Heart right ventricle (tissue), 16 donors: ENCODE measurements around the gene LENG9. TPM values are rescaled to one million over a fixed set of nuclear protein-coding genes. Genes with fewer than 3 reads are reported as not detected.
A peak's percentile ranks its signal among the peaks of the same experiment; 100 is the strongest.

Source experiments
- ATAC-seq, 8 donors: fragments of 200-7000 bp; cut with Tn5 transposase; one replicate each; pipeline ENCODE4 v1.9.1; 2020; ENCODE audit warnings: mild to moderate bottlenecking in 8 of 8, moderate library complexity in 8 of 8, moderate number of reproducible peaks in 1 of 8
- DNase-seq, 2 donors: peaks; one replicate each; pipeline ENCODE4 v3.0.0-alpha.2; 2020
- H3K27ac ChIP-seq, 10 donors: fragments of 200-600 bp; sonication (generic) in 2 of 10; one replicate each; pipeline versions ENCODE4 v1.5.0 to v1.8.0; 2020 to 2022; ENCODE audit warnings: mild to moderate bottlenecking in 3 of 10
- H3K27me3 ChIP-seq, 7 donors: fragments of 200-600 bp; one replicate each; pipeline ENCODE4 v1.8.0; 2021 to 2022; ENCODE audit warnings: mild to moderate bottlenecking in 2 of 7
- H3K36me3 ChIP-seq, 9 donors: fragments of 200-600 bp; sonication (generic) in 1 of 9; one replicate each; pipeline versions ENCODE4 v1.5.0 to v1.8.0; 2020 to 2022; ENCODE audit warnings: mild to moderate bottlenecking in 2 of 9
- H3K4me1 ChIP-seq, 9 donors: fragments of 200-600 bp; sonication (generic) in 1 of 9; one replicate each; pipeline versions ENCODE4 v1.5.0 to v1.8.0; 2020 to 2022; ENCODE audit warnings: mild to moderate bottlenecking in 4 of 9
- H3K4me3 ChIP-seq, 10 donors: fragments of 200-600 bp; sonication (generic) in 2 of 10; one replicate each; pipeline versions ENCODE4 v1.5.0 to v1.8.0; 2020 to 2022; ENCODE audit warnings: mild to moderate bottlenecking in 7 of 10, moderate library complexity in 2 of 10
- H3K9me3 ChIP-seq, 11 donors: fragments of 200-600 bp in 10 of 11; sonication (generic) in 2 of 11; one replicate each; pipeline versions ENCODE4 v1.5.0 to v1.8.0; 2013 to 2022; ENCODE audit warnings: mild to moderate bottlenecking in 2 of 11, control low read depth in 1 of 11, moderate library complexity in 1 of 11
- WGBS, 2 donors: extraction: QIAGEN DNeasy Blood & Tissue Kit; methylation state at CpG; one replicate each; pipeline ENCODE4 v1.1.7; 2013; ENCODE audit warnings: inconsistent platforms in 1 of 2; 5-methylcytosine and 5-hydroxymethylcytosine counted together
- intact Hi-C, 10 donors: fragments of 100-400 bp; cut with DNase I; formaldehyde crosslinking; loops; one replicate each; pipeline versions ENCODE4 v1.11.1 to v1.14.2; 2022
- polyA plus RNA-seq, 2 donors: library from polyadenylated mRNA; stranded (reverse); fragments of 200-250 nt; gene quantifications; one replicate each; pipeline ENCODE4 v1.2.3, GENCODE V29; 2013
- total RNA-seq, 10 donors: library from RNA; stranded (reverse); fragmentation: NEBNext Ultra II Directional in 3 of 10; extraction: Animal tissue kit (Norgen Biotek cat#: 25700) in 3 of 10; gene quantifications; one replicate each; pipeline versions ENCODE4 v1.2.1 to v1.2.4, GENCODE V29; 2021 to 2023
- TF ChIP-seq, protein P1 (sequence below), 9 donors: fragments of 200-600 bp; sonication (generic) in 2 of 9; IDR thresholded peaks; one replicate each; pipeline versions ENCODE4 v1.5.0 to v1.8.0; 2021 to 2022; ENCODE audit warnings: antibody characterized with exemption in 9 of 9, mild to moderate bottlenecking in 5 of 9, moderate library complexity in 1 of 9
- donor health status: Arrhythmogenic right ventricular cardiomyopathy.
- donor health status: ischemic (EF 13 %, LVEDD 7.1; RV severe dilation, severe dysfunction).
- donor health status: healthy with polysubstance abuse.
- donor health status: DM: no; HTN: yes; CAD: no.
- donor health status: DM: no; HTN: no; CAD: no.
- donor health status: ischemic (EF 25% LVEDD 6.9; RV normal size, moderate dysfunction).
- donor health status: ischemic (EF 25% LVEDD 5.7; RV mildly dilated, moderate dysfunction).
- donor health status: healthy.
- donor health status: DM: yes; HTN: yes; CAD: no.
- donor health status: Ischemic cardiomyopathy.
- donor health status: ischemic (EF 35%, LVEDD 5.7; RV mildly dilated, moderate dysfunction).
- donor health status: nonischemic (EF 11% LVEDD 7.7; RV severe dilation, severe dysfunction).
- donor health status: DM: yes; HTN: yes; CAD: no.
- donor health status: PGD.
- donor health status: ischemic (EF 29% LVEDD 5.4; RV normal size, mild dysfunction).
- donor health status: nonischemic (EF 23%, LVEDD 6.1; RV moderate dilation, normal function).

Gene LENG9
- total and polyA plus RNA-seq, 12 donors: 1.0 to 4.2 (median 1.6) TPM

DNA sequence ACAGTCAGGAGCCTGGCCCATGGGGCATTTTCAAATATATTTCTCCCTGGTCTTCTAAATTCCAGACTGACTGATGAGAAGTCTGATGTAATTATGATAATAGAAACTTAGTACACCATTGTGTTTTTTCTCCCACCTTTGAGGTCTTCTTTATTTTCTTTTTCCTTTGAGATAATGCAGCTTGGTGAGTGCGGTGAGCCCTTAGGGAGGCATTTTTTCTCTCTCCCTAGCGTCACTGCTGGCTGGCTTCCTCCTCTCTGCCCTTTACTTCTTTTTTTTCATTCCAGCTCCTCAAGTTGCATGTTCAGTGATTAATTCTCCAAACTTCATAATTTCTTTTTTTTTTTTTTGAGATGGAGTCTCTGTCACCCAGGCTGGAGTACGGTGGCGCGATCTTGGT lies 22.3 kb upstream of the LENG9 start:
- peaks cover 0 to 82% (median 14%) of the 10 kb centered on the region in 7 donors for H3K27me3 ChIP-seq
- WGBS, 2 donors: 72 to 73% methylated on average over 5 of the region's 5 CpGs
- H3K27ac ChIP-seq: no peak overlapping the region
- H3K36me3 ChIP-seq: no peaks in the 10 kb centered on the region
- ATAC-seq: no peak
- intact Hi-C loops: loop anchor here in 2 of 10 donors (5.0 to 10.0 kb wide), 2 partner anchors 176 to 189 kb away; partner anchors contain the start of gene LILRB4 (in 1 of the 2)
- no peak for DNase-seq
- no peaks in the 10 kb centered on the region for H3K9me3 ChIP-seq
- H3K4me1 ChIP-seq: peaks cover 0 to 15% (median 0%) of the 10 kb centered on the region in 9 donors
- TF ChIP-seq, protein P1, sequence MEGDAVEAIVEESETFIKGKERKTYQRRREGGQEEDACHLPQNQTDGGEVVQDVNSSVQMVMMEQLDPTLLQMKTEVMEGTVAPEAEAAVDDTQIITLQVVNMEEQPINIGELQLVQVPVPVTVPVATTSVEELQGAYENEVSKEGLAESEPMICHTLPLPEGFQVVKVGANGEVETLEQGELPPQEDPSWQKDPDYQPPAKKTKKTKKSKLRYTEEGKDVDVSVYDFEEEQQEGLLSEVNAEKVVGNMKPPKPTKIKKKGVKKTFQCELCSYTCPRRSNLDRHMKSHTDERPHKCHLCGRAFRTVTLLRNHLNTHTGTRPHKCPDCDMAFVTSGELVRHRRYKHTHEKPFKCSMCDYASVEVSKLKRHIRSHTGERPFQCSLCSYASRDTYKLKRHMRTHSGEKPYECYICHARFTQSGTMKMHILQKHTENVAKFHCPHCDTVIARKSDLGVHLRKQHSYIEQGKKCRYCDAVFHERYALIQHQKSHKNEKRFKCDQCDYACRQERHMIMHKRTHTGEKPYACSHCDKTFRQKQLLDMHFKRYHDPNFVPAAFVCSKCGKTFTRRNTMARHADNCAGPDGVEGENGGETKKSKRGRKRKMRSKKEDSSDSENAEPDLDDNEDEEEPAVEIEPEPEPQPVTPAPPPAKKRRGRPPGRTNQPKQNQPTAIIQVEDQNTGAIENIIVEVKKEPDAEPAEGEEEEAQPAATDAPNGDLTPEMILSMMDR (IDR thresholded peaks at IDR 0.05): no peak
- no peak overlapping the region for H3K4me3 ChIP-seq

DNA sequence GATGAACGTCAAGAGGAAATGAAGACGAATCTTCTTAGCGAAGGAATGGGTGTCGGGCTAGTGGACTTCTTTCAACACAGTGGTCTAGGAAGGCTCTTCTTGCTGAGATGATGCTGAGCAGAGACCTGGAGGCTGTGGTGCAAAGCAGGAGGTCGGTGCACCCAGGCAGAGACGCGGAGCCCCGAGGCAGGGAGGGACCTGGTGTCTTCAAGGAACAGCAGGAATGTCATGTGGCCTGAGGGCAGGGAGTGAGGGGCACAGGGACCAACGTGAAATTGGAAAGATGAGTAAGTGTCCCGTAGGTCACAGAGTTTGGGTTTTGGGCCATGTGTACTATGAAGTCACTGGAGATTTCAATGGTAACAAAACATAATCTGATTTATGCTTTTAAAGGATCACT lies 20.9 kb upstream of the LENG9 start:
- ATAC-seq: no peak
- Histone ChIP-seq H3K27me3 (peaks cover 0 to 78% (median 21%) of the 10 kb centered on the region in 7 donors), H3K9me3 (no peaks in the 10 kb centered on the region), H3K4me3 (no peak overlapping the region), H3K27ac (no peak overlapping the region), H3K4me1 (peaks cover 0 to 26% (median 0%) of the 10 kb centered on the region in 9 donors), H3K36me3 (no peaks in the 10 kb centered on the region)
- intact Hi-C loops: loop anchor here in 8 of 10 donors (5.0 to 10.0 kb wide), 3 partner anchors 188 to 193 kb away; no protein-coding TSS in a partner anchor
- TF ChIP-seq, protein P1 (IDR thresholded peaks at IDR 0.05): no peak
- DNase-seq: no peak
- 75 to 78% methylated on average over 10 of the region's 10 CpGs for WGBS, 2 donors

DNA sequence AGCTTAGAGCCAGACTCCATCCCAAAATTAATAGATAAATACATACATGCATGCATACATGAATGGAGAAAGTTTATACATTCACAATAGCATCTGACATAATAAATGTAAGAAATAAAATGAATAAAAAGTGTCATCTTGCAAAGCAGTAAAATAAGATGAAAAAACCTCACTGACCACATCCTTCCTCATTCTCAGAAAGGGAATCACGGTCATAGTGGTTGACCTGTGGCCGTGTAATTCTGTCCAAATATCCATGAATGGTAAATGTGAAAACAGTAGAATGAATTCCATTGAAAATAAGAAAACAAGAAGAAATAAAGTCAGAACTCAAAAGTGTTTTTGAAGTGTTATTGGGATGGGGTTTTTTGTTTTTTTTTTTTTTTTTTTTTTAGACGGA lies 19.3 kb upstream of the LENG9 start:
- Histone ChIP-seq H3K4me3 (no peak overlapping the region), H3K4me1 (peaks cover 0 to 27% (median 0%) of the 10 kb centered on the region in 9 donors), H3K36me3 (no peaks in the 10 kb centered on the region), H3K27ac (no peak overlapping the region), H3K27me3 (peaks cover 0 to 77% (median 21%) of the 10 kb centered on the region in 7 donors), H3K9me3 (no peaks in the 10 kb centered on the region)
- 76 to 89% methylated on average over 3 of the region's 3 CpGs for WGBS, 2 donors
- intact Hi-C loops: loop anchor here in 8 of 10 donors (5.0 to 10.0 kb wide), 3 partner anchors 189 to 194 kb away; no protein-coding TSS in a partner anchor
- no peak for ATAC-seq
- TF ChIP-seq, protein P1 (IDR thresholded peaks at IDR 0.05): no peak
- DNase-seq: no peak

DNA sequence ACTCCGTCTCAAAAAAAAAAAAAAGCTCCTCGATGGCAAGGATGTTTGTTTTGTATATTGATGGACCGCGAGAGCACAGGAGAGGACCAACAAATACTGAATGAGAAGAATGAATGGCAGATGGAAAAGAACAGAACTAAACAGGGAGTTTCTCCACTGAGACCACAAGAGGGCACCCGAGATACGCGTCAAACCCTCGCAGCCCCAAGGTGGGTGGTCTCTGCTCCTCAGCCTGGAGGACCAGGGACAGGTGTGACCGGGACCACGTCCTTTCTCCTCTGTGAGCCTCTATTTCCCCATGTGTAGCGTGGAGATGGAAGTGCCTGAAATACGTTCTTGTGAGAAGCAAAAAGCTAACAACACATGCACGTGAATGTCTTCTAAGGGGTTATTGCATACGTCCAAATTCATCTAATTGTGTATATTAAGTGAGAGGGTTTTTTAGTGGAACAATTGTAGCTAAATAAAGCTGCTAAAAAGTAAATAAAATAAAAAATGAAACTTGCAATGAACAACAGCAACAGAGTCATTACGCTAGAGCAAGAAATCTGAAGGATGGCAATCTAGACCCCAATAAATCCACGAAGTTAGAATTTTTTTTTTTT lies 17.9 kb upstream of the LENG9 start:
- DNase-seq: peak in 1 of 2 donors; percentile 27
- Histone ChIP-seq H3K9me3 (no peaks in the 10 kb centered on the region), H3K27ac (no peak overlapping the region), H3K27me3 (peaks cover 0 to 77% (median 21%) of the 10 kb centered on the region in 7 donors), H3K36me3 (no peaks in the 10 kb centered on the region), H3K4me1 (peaks cover 0 to 27% (median 0%) of the 10 kb centered on the region in 9 donors), H3K4me3 (no peak overlapping the region)
- intact Hi-C loops: loop anchor here in 8 of 10 donors (5.0 to 10.0 kb wide), 3 partner anchors 191 to 196 kb away; no protein-coding TSS in a partner anchor
- TF ChIP-seq, protein P1 (IDR thresholded peaks at IDR 0.05): peak in 8 of 9 donors; percentile 51 to 79 (median 64)
- ATAC-seq: peak in 4 of 8 donors; percentile 37 to 74 (median 51)
- WGBS, 2 donors: 12 to 14% methylated on average over 16 of the region's 16 CpGs
